Mammary epithelial cell (primary cell): ENCODE results near the gene LIMS2.

ENCODE experiments used
- EZH2 ChIP-seq: IDR thresholded peaks from 2 replicates; pipeline ENCODE4 v1.6.1; 2012; ENCODE audit warnings: low read length, inconsistent platforms, borderline replicate concordance
- TF ChIP-seq, protein P1 (sequence below), 2 donors: IDR thresholded peaks in 1 of 2; conservative IDR thresholded peaks in 1 of 2; 2 replicates each; pipeline ENCODE4 v1.5.1; 2011 to 2012; ENCODE audit warnings: inconsistent platforms in 2 of 2, low read length in 2 of 2, mild to moderate bottlenecking in 2 of 2, control low read depth in 1 of 2, low read depth in 1 of 2; ENCODE audit not compliant: insufficient read depth in 1 of 2; ENCODE audit errors: extremely low read depth in 1 of 2

DNA sequence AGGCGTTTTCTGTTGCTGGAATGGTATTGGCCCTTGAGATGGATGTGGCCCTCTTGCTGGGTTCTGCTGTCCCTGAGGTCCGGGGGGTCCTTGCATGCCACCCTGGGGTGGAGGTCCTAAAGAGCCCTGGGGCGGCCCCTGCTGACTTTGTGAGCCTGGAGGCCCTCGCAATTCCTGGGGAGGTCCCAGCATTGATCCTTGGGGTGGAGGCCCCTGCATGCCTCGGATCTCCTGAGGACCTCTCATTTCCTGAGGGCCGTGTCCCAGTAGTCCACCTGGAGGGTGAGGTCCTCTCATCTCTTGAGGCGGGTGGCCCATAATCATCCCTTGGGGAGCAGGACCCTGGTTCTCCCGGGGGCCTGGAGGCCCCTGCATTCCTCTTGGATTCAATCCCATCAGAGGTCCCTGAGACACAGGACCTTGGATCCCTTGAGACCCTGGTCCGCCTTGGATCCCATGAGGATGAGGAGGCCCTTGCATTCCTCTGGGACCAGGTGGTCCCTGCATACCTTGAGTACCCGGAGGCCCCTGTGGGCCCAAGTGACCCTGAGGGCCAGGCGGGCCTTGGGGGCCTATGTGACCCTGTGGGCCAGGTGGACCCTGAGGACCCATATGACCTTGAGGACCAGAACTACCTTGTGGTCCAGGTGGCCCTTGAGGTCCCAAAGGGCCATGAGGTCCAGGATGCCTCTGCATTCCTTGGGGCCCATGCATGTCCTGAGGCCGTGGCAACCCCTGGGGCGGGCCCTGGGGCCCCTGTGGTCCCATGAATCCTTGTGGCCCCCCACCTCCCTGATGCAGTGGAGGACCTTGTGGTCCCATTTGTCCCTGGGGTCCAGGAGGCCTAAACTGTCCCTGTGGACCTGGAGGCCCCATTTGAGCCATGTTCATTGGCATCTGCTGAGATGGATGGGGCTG lies 44.2 kb upstream of the LIMS2 start:
- TF ChIP-seq, protein P1, sequence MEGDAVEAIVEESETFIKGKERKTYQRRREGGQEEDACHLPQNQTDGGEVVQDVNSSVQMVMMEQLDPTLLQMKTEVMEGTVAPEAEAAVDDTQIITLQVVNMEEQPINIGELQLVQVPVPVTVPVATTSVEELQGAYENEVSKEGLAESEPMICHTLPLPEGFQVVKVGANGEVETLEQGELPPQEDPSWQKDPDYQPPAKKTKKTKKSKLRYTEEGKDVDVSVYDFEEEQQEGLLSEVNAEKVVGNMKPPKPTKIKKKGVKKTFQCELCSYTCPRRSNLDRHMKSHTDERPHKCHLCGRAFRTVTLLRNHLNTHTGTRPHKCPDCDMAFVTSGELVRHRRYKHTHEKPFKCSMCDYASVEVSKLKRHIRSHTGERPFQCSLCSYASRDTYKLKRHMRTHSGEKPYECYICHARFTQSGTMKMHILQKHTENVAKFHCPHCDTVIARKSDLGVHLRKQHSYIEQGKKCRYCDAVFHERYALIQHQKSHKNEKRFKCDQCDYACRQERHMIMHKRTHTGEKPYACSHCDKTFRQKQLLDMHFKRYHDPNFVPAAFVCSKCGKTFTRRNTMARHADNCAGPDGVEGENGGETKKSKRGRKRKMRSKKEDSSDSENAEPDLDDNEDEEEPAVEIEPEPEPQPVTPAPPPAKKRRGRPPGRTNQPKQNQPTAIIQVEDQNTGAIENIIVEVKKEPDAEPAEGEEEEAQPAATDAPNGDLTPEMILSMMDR (conservative IDR thresholded peaks at IDR 0.05 in 1 of 2, IDR thresholded peaks at IDR 0.05 in 1 of 2; ENCODE audit: extremely low read depth in 1 of 2, insufficient read depth in 1 of 2, low read depth in 1 of 2, low read length in 2 of 2) = no peak
- TF ChIP-seq EZH2 = no peak
